H9 (cell line): ENCODE measurements around the gene TMEM97. TPM values are rescaled to one million over a fixed set of nuclear protein-coding genes. Genes with fewer than 3 reads are reported as not detected.

ENCODE experiments used
- DNase-seq: peaks from one replicate; pipeline ENCODE4 v3.0.0-alpha.2; 2017
- H2AFZ ChIP-seq: one replicate; pipeline ENCODE4 v1.6.1; 2013; ENCODE audit warnings: mild to moderate bottlenecking, low read length, control low read depth, moderate library complexity
- H2AK5ac ChIP-seq: 2 replicates; pipeline ENCODE4 v1.6.1; 2013; ENCODE audit warnings: low read length, control low read depth, mixed read lengths; ENCODE audit not compliant: insufficient read length
- H2BK120ac ChIP-seq: one replicate; pipeline ENCODE4 v1.6.1; 2013; ENCODE audit warnings: low read depth, mild to moderate bottlenecking, low read length, control low read depth, inconsistent platforms; ENCODE audit not compliant: poor library complexity, severe bottlenecking
- H2BK12ac ChIP-seq: 2 replicates; pipeline ENCODE4 v1.6.1; 2013; ENCODE audit warnings: low read length, control low read depth, mixed read lengths, low read depth; ENCODE audit not compliant: insufficient read length
- H2BK15ac ChIP-seq: 2 replicates; pipeline ENCODE4 v1.6.1; 2013; ENCODE audit warnings: low read depth, low read length, control low read depth
- H2BK20ac ChIP-seq: one replicate; pipeline ENCODE4 v1.6.1; 2013; ENCODE audit warnings: low read depth, mild to moderate bottlenecking, low read length, control low read depth, inconsistent platforms; ENCODE audit not compliant: poor library complexity, severe bottlenecking
- H2BK5ac ChIP-seq: 2 replicates; pipeline ENCODE4 v1.6.1; 2013; ENCODE audit warnings: low read length, control low read depth, mixed read lengths; ENCODE audit not compliant: insufficient read length
- H3K14ac ChIP-seq: 2 replicates; pipeline ENCODE4 v1.6.1; 2013; ENCODE audit warnings: low read length, control low read depth; ENCODE audit not compliant: insufficient read depth
- H3K18ac ChIP-seq: 2 replicates; pipeline ENCODE4 v1.6.1; 2013; ENCODE audit warnings: low read depth, mild to moderate bottlenecking, mixed read lengths, low read length, control low read depth; ENCODE audit not compliant: insufficient read length
- H3K23ac ChIP-seq: 2 replicates; pipeline ENCODE4 v1.6.1; 2013; ENCODE audit warnings: low read length, control low read depth, mixed read lengths, low read depth; ENCODE audit not compliant: insufficient read length
- H3K23me2 ChIP-seq: 2 replicates; pipeline ENCODE4 v1.6.1; 2013; ENCODE audit warnings: low read depth, mild to moderate bottlenecking, mixed read lengths, low read length, control low read depth; ENCODE audit not compliant: insufficient read length, poor library complexity, severe bottlenecking
- H3K27ac ChIP-seq: 2 replicates; pipeline ENCODE4 v1.5.1; 2013; ENCODE audit warnings: low read length, control low read depth, mixed read lengths, low read depth; ENCODE audit not compliant: insufficient read length
- H3K27me3 ChIP-seq: 2 replicates; pipeline ENCODE4 v1.6.1; 2013; ENCODE audit warnings: low read length, control low read depth, inconsistent platforms; ENCODE audit not compliant: insufficient read depth
- H3K4ac ChIP-seq: 2 replicates; pipeline ENCODE4 v1.6.1; 2013; ENCODE audit warnings: low read depth, mild to moderate bottlenecking, control low read depth, inconsistent platforms, low read length, moderate library complexity
- H3K4me1 ChIP-seq: 2 replicates; pipeline ENCODE4 v1.6.1; 2013; ENCODE audit warnings: low read length, control low read depth, inconsistent platforms; ENCODE audit not compliant: insufficient read depth
- H3K4me2 ChIP-seq: 2 replicates; pipeline ENCODE4 v1.6.1; 2013; ENCODE audit warnings: low read length, control low read depth, mixed read lengths; ENCODE audit not compliant: insufficient read length, insufficient read depth
- H3K56ac ChIP-seq: 2 replicates; pipeline ENCODE4 v1.6.1; 2013; ENCODE audit warnings: low read depth, mild to moderate bottlenecking, mixed read lengths, low read length, control low read depth; ENCODE audit not compliant: insufficient read length
- H3K79me1 ChIP-seq: 2 replicates; pipeline ENCODE4 v1.6.1; 2013; ENCODE audit warnings: low read depth, mild to moderate bottlenecking, moderate library complexity, low read length, control low read depth, inconsistent platforms; ENCODE audit not compliant: insufficient read depth, poor library complexity, severe bottlenecking
- H3K79me2 ChIP-seq: 2 replicates; pipeline ENCODE4 v1.6.1; 2013; ENCODE audit warnings: low read length, control low read depth, inconsistent platforms; ENCODE audit not compliant: insufficient read depth
- H3K9ac ChIP-seq: 2 replicates; pipeline ENCODE4 v1.6.1; 2013; ENCODE audit warnings: low read length, control low read depth, mixed read lengths; ENCODE audit not compliant: insufficient read length; ENCODE audit errors: extremely low read depth
- H3K9me3 ChIP-seq: one replicate; pipeline ENCODE4 v1.6.1; 2013; ENCODE audit warnings: low read depth, low read length, inconsistent platforms; ENCODE audit not compliant: control insufficient read depth
- H3T11ph ChIP-seq: one replicate; pipeline ENCODE4 v1.6.1; 2013; ENCODE audit warnings: mild to moderate bottlenecking, low read length, control low read depth, inconsistent platforms
- H4K20me1 ChIP-seq: one replicate; pipeline ENCODE4 v1.6.1; 2013; ENCODE audit not compliant: control insufficient read depth, insufficient read length, insufficient read depth
- H4K5ac ChIP-seq: 2 replicates; pipeline ENCODE4 v1.6.1; 2013; ENCODE audit warnings: low read depth, mild to moderate bottlenecking, mixed read lengths, low read length, control low read depth; ENCODE audit not compliant: insufficient read length
- H4K8ac ChIP-seq: replicated peaks from 2 replicates; pipeline ENCODE4 v1.6.1; 2013; ENCODE audit warnings: low read length, control low read depth, mixed read lengths, low read depth; ENCODE audit not compliant: insufficient read length
- H4K91ac ChIP-seq: 2 replicates; pipeline ENCODE4 v1.6.1; 2013; ENCODE audit warnings: low read depth, mild to moderate bottlenecking, moderate library complexity, mixed read lengths, low read length, control low read depth; ENCODE audit not compliant: insufficient read length
- H3K27ac Mint-ChIP-seq, 3 experiments: 2 replicates in 2 of 3; 3 replicates in 1 of 3; pipeline ENCODE4 v1.8.0; 2020 to 2021; ENCODE audit warnings: mixed read lengths in 3 of 3, mild to moderate bottlenecking in 1 of 3, moderate library complexity in 1 of 3
- H3K27me3 Mint-ChIP-seq: 2 replicates; pipeline ENCODE4 v1.8.0; 2021; ENCODE audit warnings: low read depth, mild to moderate bottlenecking, moderate library complexity, mixed read lengths
- H3K36me3 Mint-ChIP-seq, 3 experiments: 2 replicates in 2 of 3; 3 replicates in 1 of 3; pipeline ENCODE4 v1.8.0; 2020 to 2021; ENCODE audit warnings: low read depth in 3 of 3, mixed read lengths in 3 of 3; ENCODE audit not compliant: insufficient read depth in 1 of 3
- H3K4me1 Mint-ChIP-seq, 2 experiments: 2 replicates each; pipeline ENCODE4 v1.8.0; 2020; ENCODE audit warnings: mixed read lengths in 2 of 2
- H3K4me3 Mint-ChIP-seq, 2 experiments: 2 replicates in 1 of 2; 3 replicates in 1 of 2; pipeline ENCODE4 v1.8.0; 2020 to 2021; ENCODE audit warnings: mild to moderate bottlenecking in 2 of 2, mixed read lengths in 2 of 2, moderate library complexity in 1 of 2
- H3K9me3 Mint-ChIP-seq, 2 experiments: 2 replicates in 1 of 2; 3 replicates in 1 of 2; pipeline ENCODE4 v1.8.0; 2020; ENCODE audit warnings: mild to moderate bottlenecking in 2 of 2, mixed read lengths in 2 of 2, moderate library complexity in 1 of 2
- WGBS: extraction: QIAGEN DNeasy Blood & Tissue Kit; methylation state at CpG from one replicate; pipeline ENCODE4 v1.1.7; 2013; ENCODE audit warnings: missing lambda C conversion rate, low lambda C conversion rate, mixed read lengths; ENCODE audit not compliant: insufficient read length; ENCODE audit errors: extremely low coverage; 5-methylcytosine and 5-hydroxymethylcytosine counted together
- total RNA-seq: library from RNA; stranded (reverse); gene quantifications from 2 replicates; pipeline ENCODE4 v1.2.1, GENCODE V29; 2021
- TF ChIP-seq, protein P1 (sequence below): fragments of 200-600 bp; sonication (generic); conservative IDR thresholded peaks from 3 replicates; pipeline ENCODE4 v1.8.0; 2021; ENCODE audit warnings: antibody characterized with exemption, mild to moderate bottlenecking

The TMEM97 gene
- total RNA-seq, 1 experiment from 2014 or later = 116 TPM

DNA sequence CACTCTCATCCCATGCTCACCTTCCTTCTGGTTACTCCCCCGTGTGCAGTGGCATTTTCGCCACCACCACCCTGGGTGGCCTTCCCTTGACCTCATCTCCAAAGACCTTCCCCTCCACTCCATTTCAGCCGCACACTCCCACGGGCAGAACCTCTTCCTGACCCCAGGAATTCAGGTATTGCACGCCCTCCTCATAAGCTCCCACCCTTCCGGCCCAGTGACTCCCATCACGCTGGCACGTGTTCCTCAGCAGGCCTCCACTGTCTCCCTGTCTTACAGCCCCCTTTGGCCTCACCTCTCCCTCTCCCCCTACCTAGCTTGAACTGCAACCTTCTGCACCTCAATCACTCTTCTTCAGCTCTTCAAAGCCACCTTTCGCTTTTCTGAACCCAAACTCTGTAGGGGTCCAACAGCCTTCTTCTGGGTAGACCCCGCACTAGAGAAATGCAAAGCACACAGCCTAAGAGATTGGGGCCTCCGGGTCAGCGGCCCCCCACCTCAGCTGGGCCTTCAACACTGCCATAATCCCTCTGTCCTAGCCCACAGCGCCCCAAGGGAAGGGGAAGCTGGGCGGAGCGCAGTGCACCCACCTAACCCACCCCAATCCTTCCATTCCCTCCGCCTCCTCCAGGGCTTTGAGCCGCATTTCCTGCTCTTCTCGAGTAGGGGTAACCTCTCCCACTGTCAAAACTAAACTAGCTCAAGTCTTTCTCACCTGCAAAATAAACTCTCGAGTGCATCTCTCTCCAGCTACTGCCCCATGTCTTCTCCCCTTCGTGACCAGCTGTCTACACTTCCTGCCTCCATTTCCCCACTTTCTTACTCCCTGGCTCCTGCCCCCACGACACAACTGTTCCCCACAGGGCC, 1.7 kb upstream of the TMEM97 start:
- no peak overlapping the region for H2BK15ac ChIP-seq
- peaks cover 28% of the 10 kb centered on the region for H3K23me2 ChIP-seq
- peaks cover 6% of the 10 kb centered on the region for H3K4me1 ChIP-seq
- H2BK120ac ChIP-seq = no peak overlapping the region
- no CpG with 5 or more reads among the region's 21 CpGs for WGBS
- no peaks in the 10 kb centered on the region for H3K9me3 ChIP-seq
- Mint-ChIP-seq H3K9me3 (no peaks in the 10 kb centered on the region; a peak in 1 of 5 replicates), H3K4me3 (peak overlapping the region; percentile 96), H3K27ac (peak overlapping the region; percentile 0 to 86 (median 83); a peak in 5 of 7 replicates), H3K4me1 (peaks cover 39% of the 10 kb centered on the region in 2 experiments), H3K36me3 (peaks cover 16 to 20% (median 19%) of the 10 kb centered on the region in 3 experiments; a peak in 6 of 7 replicates), H3K27me3 (no peaks in the 10 kb centered on the region; the same call in 1 of the 2 replicates)
- TF ChIP-seq, protein P1, sequence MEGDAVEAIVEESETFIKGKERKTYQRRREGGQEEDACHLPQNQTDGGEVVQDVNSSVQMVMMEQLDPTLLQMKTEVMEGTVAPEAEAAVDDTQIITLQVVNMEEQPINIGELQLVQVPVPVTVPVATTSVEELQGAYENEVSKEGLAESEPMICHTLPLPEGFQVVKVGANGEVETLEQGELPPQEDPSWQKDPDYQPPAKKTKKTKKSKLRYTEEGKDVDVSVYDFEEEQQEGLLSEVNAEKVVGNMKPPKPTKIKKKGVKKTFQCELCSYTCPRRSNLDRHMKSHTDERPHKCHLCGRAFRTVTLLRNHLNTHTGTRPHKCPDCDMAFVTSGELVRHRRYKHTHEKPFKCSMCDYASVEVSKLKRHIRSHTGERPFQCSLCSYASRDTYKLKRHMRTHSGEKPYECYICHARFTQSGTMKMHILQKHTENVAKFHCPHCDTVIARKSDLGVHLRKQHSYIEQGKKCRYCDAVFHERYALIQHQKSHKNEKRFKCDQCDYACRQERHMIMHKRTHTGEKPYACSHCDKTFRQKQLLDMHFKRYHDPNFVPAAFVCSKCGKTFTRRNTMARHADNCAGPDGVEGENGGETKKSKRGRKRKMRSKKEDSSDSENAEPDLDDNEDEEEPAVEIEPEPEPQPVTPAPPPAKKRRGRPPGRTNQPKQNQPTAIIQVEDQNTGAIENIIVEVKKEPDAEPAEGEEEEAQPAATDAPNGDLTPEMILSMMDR = no peak
- no peak overlapping the region for H3K18ac ChIP-seq
- peak overlapping the region; percentile 16 for H4K8ac ChIP-seq
- H3K4me2 ChIP-seq = peak overlapping the region; percentile 97
- H4K91ac ChIP-seq = no peak overlapping the region
- no peak overlapping the region for H3T11ph ChIP-seq
- no peak overlapping the region for H2BK5ac ChIP-seq
- no peaks in the 10 kb centered on the region for H3K27me3 ChIP-seq
- H4K20me1 ChIP-seq = no peaks in the 10 kb centered on the region
- no peak overlapping the region for H3K23ac ChIP-seq
- no peak overlapping the region for H4K5ac ChIP-seq
- H3K27ac ChIP-seq = no peak overlapping the region
- no peak for DNase-seq
- H2BK12ac ChIP-seq = no peak overlapping the region
- H2AFZ ChIP-seq = no peak overlapping the region
- no peak overlapping the region for H3K56ac ChIP-seq
- H2AK5ac ChIP-seq = no peak overlapping the region
- no peaks in the 10 kb centered on the region for H3K79me1 ChIP-seq
- H3K4ac ChIP-seq = no peak overlapping the region
- no peak overlapping the region; the same call in 1 of the 2 replicates for H3K14ac ChIP-seq
- H3K79me2 ChIP-seq = peaks cover 30% of the 10 kb centered on the region
- H2BK20ac ChIP-seq = no peak overlapping the region
- H3K9ac ChIP-seq = peak overlapping the region; percentile 64
